CD4-positive, alpha-beta T cell treated with Interleukin-17A for 1 hour (primary cell): Measurements from ENCODE around the gene EXOC4.
"Not testable (repeated sequence)": the region's sequence is repeated elsewhere in the genome, so short reads cannot be mapped to it uniquely, and the experiment has no call there.

Experiments used
- DNase-seq: peaks from one replicate; pipeline ENCODE4 v3.0.0-alpha.2; 2020

Gene EXOC4

DNA sequence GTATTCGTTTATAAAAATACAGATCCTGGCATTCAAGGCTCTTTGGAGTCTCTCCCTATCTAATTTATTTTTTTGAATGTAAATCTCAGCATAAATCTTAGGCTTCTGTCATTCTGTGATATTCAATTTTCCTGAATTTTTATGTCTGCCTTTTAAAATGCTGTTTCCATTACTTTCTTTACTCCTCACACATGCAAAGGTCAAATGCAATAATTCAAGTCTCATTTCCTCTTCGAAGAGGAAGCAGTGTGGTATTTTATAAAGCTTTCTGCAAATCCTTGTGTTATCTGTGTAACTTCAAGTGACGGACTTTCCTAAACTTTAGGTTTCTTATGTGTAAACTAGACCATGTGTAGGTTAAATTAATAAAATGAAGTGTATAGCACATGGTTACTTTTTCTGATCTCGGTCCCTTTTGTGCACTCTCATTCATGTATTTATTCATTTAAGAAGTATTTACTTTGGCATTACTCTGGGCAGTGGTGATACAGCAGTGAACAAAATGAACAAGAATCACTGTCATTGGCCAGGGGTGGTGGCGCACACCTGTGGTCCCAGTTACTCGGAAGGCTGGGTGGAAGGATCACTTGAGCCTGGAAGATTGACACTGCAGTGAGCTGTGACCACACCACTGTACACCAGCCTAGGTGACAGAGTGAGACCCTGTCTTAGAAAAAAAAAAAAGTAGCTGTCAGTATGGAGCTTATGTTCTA, 332.2 kb downstream of the EXOC4 start:
- DNase-seq = no peak

GRCh38 chr7:133586253-133586652, 333.4 kb downstream of the EXOC4 start:
- DNase-seq = no peak

GRCh38 chr7:133587903-133588302, 335.0 kb downstream of the EXOC4 start:
- no peak for DNase-seq

- DNase-seq = no peak
These were observed 337.9 kb downstream of the EXOC4 start for GRCh38 chr7:133590795-133591194.

GRCh38 chr7:133591704-133592340, 338.9 kb downstream of the EXOC4 start:
- no peak for DNase-seq

- DNase-seq = no peak
These were observed 340.7 kb downstream of the EXOC4 start for GRCh38 chr7:133593561-133593960.

DNA sequence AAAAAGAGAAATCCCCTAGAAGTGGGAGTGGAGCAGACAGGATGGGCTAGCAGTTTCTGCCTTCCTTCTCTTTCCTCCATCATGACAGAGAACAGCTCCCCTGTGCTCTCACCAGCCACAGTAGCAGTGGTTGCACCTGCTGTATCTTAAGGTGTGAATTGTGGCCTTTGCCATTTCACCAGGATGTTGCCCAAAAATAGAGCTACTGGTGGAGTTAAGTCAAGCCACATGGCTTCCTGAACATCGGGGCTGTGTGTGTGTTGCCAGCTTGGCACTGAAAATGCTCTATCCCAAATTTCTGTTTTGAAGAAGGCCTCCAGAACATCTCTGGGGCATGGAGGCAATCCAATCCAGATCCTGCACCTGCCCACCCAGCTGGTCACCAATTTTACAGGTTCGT, 348.7 kb downstream of the EXOC4 start:
- no peak for DNase-seq

DNA sequence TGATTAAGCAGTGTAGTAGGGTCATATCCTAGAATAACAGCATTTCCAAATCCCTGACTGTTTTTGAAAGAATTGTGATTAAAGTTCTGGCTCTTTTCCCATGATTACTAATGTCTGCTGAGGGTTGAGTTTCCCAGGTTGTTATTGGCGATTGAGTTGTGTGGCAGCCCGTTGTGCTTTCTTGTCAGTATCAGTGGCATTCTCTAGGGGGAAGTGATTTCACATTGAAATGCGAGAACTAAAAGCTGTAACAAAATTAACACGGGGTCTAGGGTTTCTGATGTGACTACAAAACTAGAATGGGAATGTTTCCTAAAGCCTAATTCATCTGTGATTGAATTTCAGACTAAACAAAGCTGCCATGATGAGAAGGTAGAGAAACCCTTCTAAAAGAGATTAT, 349.4 kb downstream of the EXOC4 start:
- no peak for DNase-seq

GRCh38 chr7:133606991-133607390, 354.1 kb downstream of the EXOC4 start:
- no peak for DNase-seq

GRCh38 chr7:133609806-133610205, 356.9 kb downstream of the EXOC4 start:
- DNase-seq = no peak

GRCh38 chr7:133611955-133612354, 359.1 kb downstream of the EXOC4 start:
- no peak for DNase-seq

- no peak for DNase-seq
These were observed 360.4 kb downstream of the EXOC4 start for GRCh38 chr7:133613250-133613790.

- no peak for DNase-seq
These were observed 361.4 kb downstream of the EXOC4 start for GRCh38 chr7:133614251-133614650.

GRCh38 chr7:133618970-133619369, 366.1 kb downstream of the EXOC4 start:
- DNase-seq = no peak

- DNase-seq = no peak
These were observed 366.6 kb downstream of the EXOC4 start for GRCh38 chr7:133619491-133619890.

GRCh38 chr7:133623721-133624120, 370.8 kb downstream of the EXOC4 start:
- no peak for DNase-seq

DNA sequence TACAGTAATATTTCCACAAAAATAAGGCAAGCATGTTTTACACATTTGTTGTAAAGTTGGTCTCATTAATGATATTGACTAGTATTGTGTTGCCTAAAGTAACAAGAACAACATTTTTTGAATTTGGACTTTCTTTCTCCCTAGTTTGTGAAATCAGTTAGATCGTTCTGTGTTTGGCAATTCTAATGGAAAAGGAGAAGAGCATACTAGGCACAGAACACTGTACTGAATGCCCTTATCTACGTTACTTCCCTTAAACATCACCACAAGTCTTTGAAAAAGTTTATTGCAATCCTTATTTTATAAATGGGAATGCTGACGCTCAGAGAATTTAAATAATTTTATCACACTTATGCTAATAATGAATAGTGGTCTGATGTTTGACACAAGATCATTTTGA, 372.2 kb downstream of the EXOC4 start:
- no peak for DNase-seq

DNA sequence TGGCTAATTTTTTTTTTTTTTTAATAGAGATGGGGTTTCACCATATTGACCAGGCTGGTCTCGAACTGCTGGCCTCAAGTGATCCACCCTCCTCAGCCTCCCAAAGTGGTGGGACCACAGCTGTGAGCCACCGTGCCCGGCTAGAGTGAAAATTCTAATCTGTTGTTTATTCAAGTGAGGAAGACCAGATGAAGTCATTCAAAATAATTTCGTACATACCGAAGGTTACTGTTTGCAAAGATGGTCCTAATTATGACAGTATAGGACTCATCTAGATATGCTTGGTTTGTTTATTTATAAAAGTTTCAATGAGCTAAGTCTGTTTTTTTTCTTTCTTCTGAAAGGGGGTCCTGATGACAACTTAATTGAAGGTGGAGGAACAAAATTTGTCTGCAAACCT, 376.8 kb downstream of the EXOC4 start:
- DNase-seq = no peak

DNA sequence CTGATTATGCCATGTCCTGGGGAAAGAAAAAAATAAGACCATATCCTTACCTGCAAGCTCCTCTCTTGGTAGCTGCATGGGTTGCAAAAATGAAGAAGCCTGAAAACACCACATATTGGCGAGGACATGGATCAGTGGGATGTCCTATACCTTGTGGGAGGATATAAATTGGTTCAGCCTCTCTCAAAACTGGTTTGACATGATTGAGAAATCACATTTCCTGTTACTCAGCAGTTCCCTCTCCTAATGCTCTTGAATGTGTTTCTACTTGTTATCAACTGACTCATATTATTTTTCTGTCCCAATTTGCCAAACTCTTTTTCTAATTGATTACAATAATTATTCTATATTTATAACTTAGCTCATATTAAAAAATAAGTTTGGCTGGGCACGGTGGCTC, 380.2 kb downstream of the EXOC4 start:
- DNase-seq = no peak

DNA sequence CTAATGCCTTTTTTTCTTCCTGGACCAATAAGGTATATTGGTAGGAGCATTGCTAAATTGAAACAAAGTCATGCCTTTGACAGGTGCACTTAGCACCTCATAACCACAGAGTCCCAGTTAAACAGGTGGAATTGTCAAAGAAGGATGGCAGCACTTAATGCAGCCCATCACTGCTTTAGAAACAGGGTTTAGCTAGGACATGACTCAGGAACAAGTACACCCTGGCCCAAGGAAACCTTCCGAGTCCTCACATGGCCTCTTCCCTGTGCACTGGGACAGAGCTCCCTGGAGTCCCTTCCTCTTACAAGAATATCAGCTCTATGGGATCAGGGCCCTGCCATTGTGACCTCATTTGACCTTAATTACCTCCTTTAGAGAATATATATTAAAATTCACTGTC, 382.7 kb downstream of the EXOC4 start:
- DNase-seq = no peak

- DNase-seq = no peak
These were observed 386.0 kb downstream of the EXOC4 start for GRCh38 chr7:133638857-133639256.

DNA sequence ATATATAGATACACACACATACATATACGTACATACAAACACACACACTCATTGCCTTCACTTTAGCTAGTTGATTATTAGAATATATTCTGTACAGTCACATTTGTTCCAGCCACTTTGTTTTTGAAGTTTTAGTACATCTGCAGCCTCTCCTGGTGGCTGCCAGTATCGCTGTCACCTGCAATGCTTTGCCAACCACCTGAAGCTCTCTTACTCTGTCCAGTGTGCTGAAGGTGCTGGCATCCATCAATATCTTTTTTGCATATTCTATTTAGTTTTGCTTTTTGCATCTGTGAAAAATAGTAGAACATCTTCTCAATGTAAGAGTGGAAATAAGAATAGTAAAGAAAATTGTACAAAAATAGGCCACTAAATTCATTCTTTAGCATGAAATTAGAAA, 388.6 kb downstream of the EXOC4 start:
- no peak for DNase-seq

DNA sequence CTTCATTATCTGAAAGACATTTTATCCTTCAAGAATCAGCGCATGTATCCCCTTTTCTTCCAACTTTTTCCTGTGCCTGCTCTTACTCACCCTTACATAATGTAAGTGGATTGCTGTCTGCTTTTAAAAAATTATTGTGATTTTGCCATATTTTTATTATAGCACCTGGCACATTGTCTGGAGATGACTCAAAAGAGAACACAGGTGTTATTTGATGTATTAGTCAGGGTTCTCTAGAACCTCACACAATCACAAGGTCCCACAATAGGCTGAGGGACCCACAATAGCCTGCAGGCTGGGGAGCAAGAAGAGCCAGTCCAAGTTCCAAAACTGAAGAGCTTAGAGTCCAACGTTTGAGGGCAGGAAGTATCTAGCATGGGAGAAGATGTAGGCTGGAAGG, 390.0 kb downstream of the EXOC4 start:
- DNase-seq = no peak

- DNase-seq = not testable (repeated sequence)
These were observed 390.8 kb downstream of the EXOC4 start for GRCh38 chr7:133643652-133644051.
